CD4-positive, alpha-beta T cell treated with Interleukin-10 for 1 hour (primary cell): ENCODE results near the gene DAP.

ENCODE experiments used
- DNase-seq: peaks from one replicate; pipeline ENCODE4 v3.0.0-alpha.2; 2020

The DAP gene

DNA sequence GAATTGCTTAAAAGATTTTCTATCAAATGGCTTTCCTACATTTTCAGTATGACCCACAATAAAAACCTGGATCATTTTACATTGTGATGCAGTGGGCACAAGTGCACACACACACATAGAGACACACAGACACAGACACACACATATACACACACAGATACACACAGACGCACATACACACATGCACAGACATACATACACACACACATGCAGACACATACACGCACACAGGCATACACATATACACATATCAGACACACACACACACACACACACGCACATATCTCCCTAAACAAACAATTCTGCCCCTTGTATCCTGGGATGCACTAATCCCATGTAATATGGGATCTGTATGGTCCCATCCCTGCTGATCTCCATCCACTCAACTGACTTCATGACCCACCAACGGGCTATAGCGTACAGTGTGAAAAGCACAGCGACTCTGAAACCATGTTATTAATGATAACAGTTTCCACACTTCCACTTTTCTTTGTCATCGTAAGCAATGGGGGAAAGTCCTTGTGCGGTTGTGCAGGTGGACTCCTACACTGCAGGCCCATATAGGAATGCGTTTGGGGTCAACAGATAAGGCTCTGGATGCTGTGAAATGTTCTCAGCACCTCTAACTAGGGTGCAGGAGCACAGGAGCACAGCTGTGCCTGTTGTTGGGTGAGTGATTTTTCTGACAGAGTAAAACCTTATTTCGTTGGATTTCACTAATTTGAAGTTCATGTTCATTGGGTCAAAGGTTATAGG, 52.7 kb downstream of the DAP start:
- DNase-seq: no peak

DNA sequence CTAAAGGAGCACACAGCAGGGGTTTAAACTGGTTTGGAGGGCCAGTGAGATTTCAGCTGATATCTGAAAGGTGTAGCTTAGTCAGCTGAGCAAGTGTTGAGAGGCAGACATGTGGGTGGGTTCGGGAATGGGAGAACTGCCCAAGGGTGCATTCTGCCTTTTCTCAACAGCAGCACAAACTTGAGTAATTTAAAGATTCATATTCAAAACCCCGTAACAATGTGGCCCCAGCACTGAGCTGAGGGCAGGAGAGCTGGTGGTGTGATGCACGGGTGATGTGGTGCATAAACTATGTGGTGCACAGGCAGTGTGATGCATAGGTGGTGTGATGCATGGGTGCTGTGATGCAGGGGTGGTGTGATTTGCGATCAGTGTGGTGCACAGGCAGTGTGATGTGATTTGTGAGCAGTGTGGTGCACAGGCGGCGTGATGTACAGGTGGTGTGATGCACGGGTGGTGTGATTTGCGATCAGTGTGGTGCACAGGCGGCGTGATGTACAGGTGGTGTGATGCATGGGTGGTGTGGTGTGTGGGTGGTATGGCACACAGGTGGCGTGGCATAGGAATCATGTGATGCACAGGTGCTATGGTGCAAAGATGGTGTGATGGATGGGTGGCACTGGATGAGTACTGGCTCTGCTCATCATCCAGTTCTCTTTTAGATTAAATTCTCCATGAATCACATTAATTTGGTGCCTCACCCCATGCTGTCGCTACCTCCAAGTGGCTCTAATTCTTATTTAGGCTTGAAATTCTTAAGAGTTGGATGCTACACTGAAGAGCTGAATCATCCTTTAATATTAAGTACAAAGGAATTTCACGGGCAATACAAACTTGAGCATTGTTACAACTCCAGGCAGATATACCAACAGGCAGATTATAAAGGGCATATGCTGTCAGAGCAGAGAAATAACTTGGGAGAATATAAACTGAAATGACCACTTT, 53.6 kb downstream of the DAP start:
- DNase-seq: no peak

DNA sequence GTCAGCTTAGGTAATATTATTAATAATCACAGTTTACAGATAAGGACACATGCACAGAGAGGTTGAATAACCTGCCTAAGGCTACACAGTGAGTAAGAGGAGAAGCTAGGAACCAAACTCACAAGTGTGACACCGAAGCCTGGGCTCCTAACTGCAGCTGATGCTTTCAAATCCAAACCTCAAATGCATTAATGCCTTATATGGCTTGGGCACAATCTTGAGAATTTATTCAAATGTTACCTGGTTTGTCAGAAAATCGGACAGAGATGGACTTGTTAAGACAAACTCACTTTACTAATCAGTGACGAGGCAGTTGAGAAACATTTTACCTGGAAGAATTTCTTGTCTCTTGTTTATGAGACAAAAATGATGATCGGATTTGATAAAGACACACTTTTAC, 54.7 kb downstream of the DAP start:
- no peak for DNase-seq

GRCh38 chr5:10705747-10706146, 55.3 kb downstream of the DAP start:
- no peak for DNase-seq

- DNase-seq: peak; percentile 23
Measured at GRCh38 chr5:10704949-10705621, 55.9 kb downstream of the DAP start.

DNA sequence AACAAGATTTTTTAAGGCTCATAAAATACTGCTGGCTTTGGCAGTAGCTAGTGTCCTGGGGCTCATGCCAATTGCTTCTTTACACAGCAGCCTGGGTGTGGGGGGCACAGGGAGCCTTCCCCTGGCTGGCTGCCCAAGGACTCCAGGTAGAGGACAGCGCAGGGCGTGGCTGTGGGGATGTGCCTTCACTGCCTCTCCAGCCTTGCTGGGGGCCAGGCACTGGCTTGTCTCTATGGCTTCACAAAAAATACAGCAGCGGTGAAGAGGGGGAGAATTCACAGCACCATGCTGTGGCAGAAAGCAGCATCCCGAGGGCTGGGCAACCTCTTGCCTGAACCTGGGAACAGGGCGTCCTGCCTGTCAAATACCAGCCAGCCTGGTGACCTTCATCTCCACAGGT, 57.4 kb downstream of the DAP start:
- DNase-seq: no peak

DNA sequence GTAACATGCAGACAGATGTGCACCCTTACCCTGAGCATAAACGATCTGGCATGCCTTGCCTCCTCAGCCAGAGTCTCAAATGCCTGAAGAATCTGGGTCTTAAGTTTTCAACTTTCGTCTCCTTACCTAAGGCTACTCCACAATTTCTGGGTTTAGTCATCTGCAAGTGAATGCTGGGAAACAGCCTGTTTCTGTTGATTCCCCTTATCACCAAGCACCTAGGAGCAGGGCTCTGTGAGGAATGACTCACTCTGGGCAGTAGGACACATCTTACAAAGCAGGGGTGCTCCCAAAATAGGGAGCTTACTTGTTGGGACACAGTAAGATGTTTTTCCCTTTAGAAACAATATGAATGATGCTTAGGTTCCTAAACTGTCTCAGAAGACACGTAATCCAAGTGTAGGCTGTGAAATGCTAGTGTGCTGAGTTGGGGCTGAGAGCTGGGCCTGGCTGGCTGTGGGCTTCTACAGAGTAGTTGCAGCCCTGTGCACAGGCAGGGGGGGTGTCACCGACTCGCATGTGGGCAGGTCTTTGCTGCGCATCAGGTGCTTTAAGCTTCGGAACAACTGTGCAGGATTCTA, 58.0 kb downstream of the DAP start:
- no peak for DNase-seq

DNA sequence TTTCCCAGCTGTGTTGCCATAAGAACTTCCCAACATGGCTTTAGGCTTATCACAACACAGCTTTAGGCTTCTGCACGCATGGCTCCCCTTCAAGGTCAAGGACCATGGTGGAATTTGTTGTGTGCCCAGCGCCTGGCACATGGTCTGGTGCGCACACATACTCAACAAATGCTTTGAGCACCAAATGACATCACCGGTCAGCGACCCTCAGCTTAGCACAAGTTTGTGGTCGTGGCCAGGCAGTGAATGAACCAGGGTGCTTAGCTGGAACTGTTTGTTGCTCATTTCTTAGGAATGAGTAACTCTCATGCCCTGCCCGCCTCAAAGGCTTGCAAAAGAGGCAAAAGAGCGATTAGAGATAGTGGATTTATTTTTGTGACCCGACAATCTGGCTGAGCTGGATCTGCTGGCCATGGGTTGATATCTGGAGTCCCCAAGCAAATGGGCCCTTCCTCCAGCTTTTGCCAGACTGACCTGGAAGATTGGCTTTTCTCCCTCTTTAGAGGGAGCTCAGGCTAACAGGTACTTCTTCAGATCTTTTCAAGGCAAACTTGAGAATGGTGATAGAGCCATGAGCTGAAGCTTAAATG, 58.9 kb downstream of the DAP start:
- no peak for DNase-seq

GRCh38 chr5:10701567-10702039, 59.4 kb downstream of the DAP start:
- peak; percentile 39 for DNase-seq

- no peak for DNase-seq
Measured at GRCh38 chr5:10700516-10700915, 60.5 kb downstream of the DAP start.

DNA sequence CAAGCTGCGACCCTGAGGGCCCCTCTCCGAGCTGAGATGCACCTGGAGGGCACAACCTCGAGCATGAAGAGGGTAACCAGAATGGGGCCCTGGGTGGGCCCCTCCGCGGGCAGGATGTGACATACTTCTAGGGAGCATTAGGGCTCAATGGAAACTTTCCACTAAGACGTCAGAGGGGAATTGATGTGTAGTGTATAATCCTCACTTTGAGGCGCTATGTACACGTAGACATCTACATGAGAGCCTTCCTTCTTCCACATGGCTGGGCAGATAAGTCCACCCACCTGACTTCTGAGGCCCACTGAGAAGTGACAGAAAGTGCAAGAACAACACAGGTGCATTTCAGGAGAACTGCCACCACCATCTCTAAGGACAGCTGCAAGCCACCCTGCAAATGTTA, 61.0 kb downstream of the DAP start:
- no peak for DNase-seq

DNA sequence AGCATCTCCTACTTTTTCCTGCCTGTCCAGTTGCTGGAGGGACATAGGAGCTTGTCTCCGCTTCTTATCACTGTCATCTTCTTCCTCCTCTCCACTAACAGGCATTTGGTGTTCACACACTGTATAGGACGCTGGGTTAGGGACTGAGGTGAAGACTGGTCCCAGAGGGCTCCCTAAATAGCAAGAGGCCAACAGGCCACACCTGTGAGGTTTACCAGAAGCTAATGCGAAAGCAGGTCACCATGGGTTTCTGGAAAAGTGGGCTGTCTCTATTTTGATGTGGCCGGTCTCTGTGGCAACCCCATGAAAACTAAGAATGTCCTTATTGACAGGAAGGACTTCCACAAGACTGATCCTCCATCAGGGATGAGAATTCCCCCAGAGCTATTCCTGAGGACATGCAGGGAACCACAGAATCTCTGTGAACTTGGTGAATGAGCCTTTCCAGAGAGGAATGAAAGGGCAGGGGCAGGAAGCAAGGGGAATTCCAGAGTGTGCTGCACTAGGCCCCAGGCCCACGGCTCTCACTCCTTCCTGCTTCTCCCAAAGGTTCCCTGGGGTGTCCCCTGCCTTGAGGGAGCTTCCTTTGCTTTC, 61.7 kb downstream of the DAP start:
- no peak for DNase-seq

- DNase-seq: no peak
Measured at GRCh38 chr5:10695759-10696543, 65.1 kb downstream of the DAP start.

- no peak for DNase-seq
Measured at GRCh38 chr5:10695055-10695649, 65.9 kb downstream of the DAP start.

DNA sequence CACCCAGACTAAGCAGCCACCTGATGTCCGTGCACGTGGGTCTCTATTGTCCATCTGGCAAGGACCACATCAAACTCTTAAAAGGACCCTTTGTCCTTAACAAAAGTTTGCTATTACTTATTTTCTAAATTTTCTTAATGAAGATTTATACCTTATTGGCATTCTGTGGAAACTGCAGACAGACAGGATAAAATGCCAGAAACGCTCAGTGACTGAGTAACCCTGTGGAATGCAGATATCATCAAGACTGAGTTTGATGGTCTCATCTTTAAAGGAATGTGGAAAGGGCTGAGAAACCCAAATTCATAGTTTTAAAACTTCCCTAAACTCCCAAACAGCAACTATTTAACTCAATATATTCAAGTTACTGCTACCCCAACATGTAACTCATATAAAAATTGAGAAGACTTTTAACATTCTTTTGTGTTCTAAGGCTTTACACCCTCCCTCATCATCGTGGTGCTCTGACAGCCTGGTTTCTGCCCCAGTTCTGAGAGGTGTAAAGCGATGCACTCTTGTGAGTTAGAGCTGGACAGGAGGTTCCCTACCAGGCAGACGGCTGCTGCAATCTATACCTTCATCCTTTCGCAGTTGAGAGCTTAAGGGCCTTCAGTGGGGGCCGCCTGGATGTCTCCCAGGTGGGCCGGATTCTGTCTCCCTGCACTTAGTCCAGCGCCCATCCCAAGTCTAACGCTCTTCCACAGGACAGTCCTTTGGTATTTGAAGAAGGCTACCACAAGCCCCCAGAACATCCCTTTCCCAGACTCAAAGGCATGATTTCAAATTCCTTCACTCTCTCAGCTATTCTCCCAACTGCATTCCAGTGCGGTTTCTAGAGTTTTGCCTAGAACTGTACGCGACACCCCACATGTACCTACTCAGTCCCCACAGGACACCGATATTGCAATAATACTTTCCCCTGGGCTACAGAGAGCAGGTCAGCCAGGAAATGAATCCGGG, 68.9 kb downstream of the DAP start:
- DNase-seq: no peak

GRCh38 chr5:10690460-10691440, 70.3 kb downstream of the DAP start:
- no peak for DNase-seq

DNA sequence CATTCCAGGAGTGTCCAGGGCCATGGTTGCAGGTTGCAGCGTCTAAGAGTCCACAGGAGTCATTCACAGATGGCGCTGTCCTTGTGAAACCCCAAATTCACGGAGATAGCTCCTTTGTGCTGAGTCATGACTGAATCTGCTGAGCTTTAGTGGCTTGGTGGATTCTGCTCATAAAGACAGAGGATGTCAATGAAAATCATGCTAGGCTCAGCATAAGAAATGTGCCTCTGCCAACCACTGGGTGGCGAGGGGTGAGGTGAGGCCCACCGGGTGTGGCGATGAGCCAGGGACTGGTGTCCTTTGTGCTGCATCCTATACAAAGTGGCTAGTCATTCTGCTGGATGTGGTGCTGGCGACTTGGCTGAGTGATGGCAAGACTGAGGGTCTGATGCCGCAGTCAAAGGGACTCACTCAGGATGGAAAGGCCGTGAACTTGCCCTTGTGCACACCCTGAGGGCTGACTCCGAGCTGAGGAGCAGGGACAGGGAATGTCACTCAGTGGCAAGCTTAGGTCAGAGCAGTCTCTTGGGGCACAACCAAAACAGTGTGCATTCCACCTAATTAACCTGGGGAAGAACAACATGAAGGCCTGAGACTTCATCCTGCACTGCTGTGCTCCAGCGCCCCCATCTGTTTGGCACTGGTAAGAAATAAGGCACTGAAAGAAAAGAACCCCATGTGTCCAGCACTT, 71.5 kb downstream of the DAP start:
- DNase-seq: no peak

DNA sequence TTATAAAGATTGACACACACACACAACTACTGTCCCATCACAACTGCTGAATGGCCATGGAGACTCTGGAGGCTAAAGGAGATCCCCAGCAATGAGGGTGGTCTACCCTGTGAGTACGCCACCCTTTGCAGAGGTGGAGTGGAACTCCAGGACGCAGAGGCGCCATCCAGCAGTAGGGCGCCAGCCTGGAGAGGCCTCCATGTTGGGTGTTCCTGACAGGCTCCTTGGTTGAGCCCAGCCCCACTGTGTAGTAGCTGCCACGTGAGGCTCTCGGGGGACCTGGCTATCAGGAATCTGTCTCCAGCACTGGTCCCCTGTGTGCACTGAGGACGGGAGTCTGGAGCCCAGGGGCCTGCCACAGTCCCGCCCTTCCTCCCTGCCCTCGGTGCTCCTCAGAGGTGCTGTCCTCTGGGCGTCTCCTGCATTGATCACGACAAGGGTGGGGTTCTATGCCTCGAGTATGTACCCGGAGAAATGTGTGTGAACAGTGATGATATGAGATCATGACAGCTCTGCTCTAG, 72.3 kb downstream of the DAP start:
- DNase-seq: no peak
